GDM1 (cell line): ENCODE measurements around the gene ANKS1B.
"Not testable (repeated sequence)": the region's sequence is repeated elsewhere in the genome, so short reads cannot be mapped to it uniquely, and the experiment has no call there.

Experiments used
- DNase-seq: peaks from one replicate; lab custom pipeline; 2025; lab: John Stamatoyannopoulos, UW

Gene ANKS1B

GRCh38 chr12:99019798-99020197 is 964.9 kb downstream of the ANKS1B start:
- no peak for DNase-seq

GRCh38 chr12:99017971-99018370 is 966.8 kb downstream of the ANKS1B start:
- no peak for DNase-seq

GRCh38 chr12:99009654-99010296 is 975.0 kb downstream of the ANKS1B start:
- DNase-seq, result no peak

- no peak for DNase-seq
These were observed 979.1 kb downstream of the ANKS1B start for GRCh38 chr12:99005601-99006000.

- no peak for DNase-seq
These were observed 979.8 kb downstream of the ANKS1B start for GRCh38 chr12:99004799-99005466.

GRCh38 chr12:99002731-99003130 is 982.0 kb downstream of the ANKS1B start:
- DNase-seq, result no peak

GRCh38 chr12:99002156-99002555 is 982.6 kb downstream of the ANKS1B start:
- DNase-seq, result no peak

- no peak for DNase-seq
These were observed 985.2 kb downstream of the ANKS1B start for GRCh38 chr12:98999559-98999958.

- no peak for DNase-seq
These were observed 985.9 kb downstream of the ANKS1B start for GRCh38 chr12:98998697-98999299.

- DNase-seq, result no peak
These were observed 986.8 kb downstream of the ANKS1B start for GRCh38 chr12:98997899-98998298.

- DNase-seq, result no peak
These were observed 994.1 kb downstream of the ANKS1B start for GRCh38 chr12:98990648-98991047.

- DNase-seq, result no peak
These were observed 999.6 kb downstream of the ANKS1B start for GRCh38 chr12:98985156-98985555.

GRCh38 chr12:98983647-98984046 is 1001.1 kb downstream of the ANKS1B start:
- no peak for DNase-seq

- no peak for DNase-seq
These were observed 1004.2 kb downstream of the ANKS1B start for GRCh38 chr12:98980508-98980907.

- no peak for DNase-seq
These were observed 1007.5 kb downstream of the ANKS1B start for GRCh38 chr12:98977186-98977585.

GRCh38 chr12:98974767-98975381 is 1009.9 kb downstream of the ANKS1B start:
- no peak for DNase-seq

- no peak for DNase-seq
These were observed 1011.3 kb downstream of the ANKS1B start for GRCh38 chr12:98973395-98973794.

GRCh38 chr12:98970950-98971349 is 1013.8 kb downstream of the ANKS1B start:
- no peak for DNase-seq

- no peak for DNase-seq
These were observed 1014.5 kb downstream of the ANKS1B start for GRCh38 chr12:98970210-98970609.

- DNase-seq, result no peak
These were observed 1015.8 kb downstream of the ANKS1B start for GRCh38 chr12:98968896-98969295.

- DNase-seq, result not testable (repeated sequence)
These were observed 1027.6 kb downstream of the ANKS1B start for GRCh38 chr12:98957135-98957534.

- no peak for DNase-seq
These were observed 1029.5 kb downstream of the ANKS1B start for GRCh38 chr12:98955284-98955683.

- no peak for DNase-seq
These were observed 1030.2 kb downstream of the ANKS1B start for GRCh38 chr12:98954506-98954905.
